OCI-LY1 (cell line): Measurements from ENCODE around the gene ELOVL1.

Source experiments
- H2AFZ ChIP-seq: fragments of 200-600 bp; sonication (generic), shearing (Covaris generic); 2 replicates; pipeline ENCODE4 v1.6.0; 2014; ENCODE audit warnings: antibody characterized with exemption, mild to moderate bottlenecking, low read length
- H3F3A ChIP-seq: fragments of 200-600 bp; sonication (generic), shearing (Covaris generic); 2 replicates; pipeline ENCODE4 v1.6.0; 2014; ENCODE audit warnings: mild to moderate bottlenecking, antibody characterized with exemption, low read length, moderate library complexity; ENCODE audit not compliant: insufficient read depth
- H3K27ac ChIP-seq: fragments of 200-600 bp; sonication (generic); 2 replicates; pipeline ENCODE4 v1.5.1; 2014; ENCODE audit warnings: low read length, mixed run types, mild to moderate bottlenecking, low read depth; ENCODE audit not compliant: poor library complexity, severe bottlenecking
- H3K27me3 ChIP-seq: fragments of 200-600 bp; sonication (generic); 2 replicates; pipeline ENCODE4 v1.6.0; 2014; ENCODE audit warnings: antibody characterized with exemption, mild to moderate bottlenecking, low read length, moderate library complexity; ENCODE audit not compliant: insufficient read depth
- H3K36me3 ChIP-seq: fragments of 200-600 bp; sonication (generic); 2 replicates; pipeline ENCODE4 v1.6.1; 2014; ENCODE audit warnings: mild to moderate bottlenecking, antibody characterized with exemption, low read length, moderate library complexity, mixed read lengths; ENCODE audit not compliant: insufficient read depth
- H3K4me1 ChIP-seq: fragments of 200-600 bp; sonication (generic); 2 replicates; pipeline ENCODE4 v1.5.1; 2014; ENCODE audit warnings: mild to moderate bottlenecking, low read length, moderate library complexity; ENCODE audit not compliant: insufficient read depth, severe bottlenecking
- H3K4me2 ChIP-seq: fragments of 200-600 bp; sonication (generic), shearing (Covaris generic); 2 replicates; pipeline ENCODE4 v1.6.1; 2014; ENCODE audit warnings: low read length
- H3K4me3 ChIP-seq: fragments of 200-600 bp; sonication (generic); 2 replicates; pipeline ENCODE4 v1.5.1; 2014; ENCODE audit warnings: low read length, low read depth, mild to moderate bottlenecking, mixed read lengths; ENCODE audit not compliant: poor library complexity, severe bottlenecking
- H3K79me2 ChIP-seq: fragments of 200-600 bp; shearing (Covaris generic); 2 replicates; pipeline ENCODE4 v1.6.1; 2016; ENCODE audit warnings: mixed run types, low read length, mixed read lengths; ENCODE audit not compliant: insufficient read depth
- H3K9ac ChIP-seq: fragments of 200-600 bp; sonication (generic), shearing (Covaris generic); 2 replicates; pipeline ENCODE4 v1.6.1; 2014; ENCODE audit warnings: mild to moderate bottlenecking, low read length, mixed read lengths
- H3K9me2 ChIP-seq: fragments of 200-600 bp; sonication (generic), shearing (Covaris generic); 2 replicates; pipeline ENCODE4 v1.6.1; 2014; ENCODE audit warnings: low read depth, mild to moderate bottlenecking, low read length, mixed read lengths
- H3K9me3 ChIP-seq: fragments of 200-600 bp; shearing (Covaris generic); 2 replicates; pipeline ENCODE4 v1.6.1; 2014; ENCODE audit warnings: low read length, mixed read lengths
- H4K20me1 ChIP-seq: fragments of 200-600 bp; sonication (generic), shearing (Covaris generic); 2 replicates; pipeline ENCODE4 v1.6.0; 2016; ENCODE audit warnings: mild to moderate bottlenecking, low read length; ENCODE audit not compliant: insufficient read depth
- CTCF ChIP-seq: fragments of 200-600 bp; sonication (generic), shearing (Covaris generic); IDR thresholded peaks from 2 replicates; pipeline ENCODE4 v1.5.1; 2017; ENCODE audit warnings: mild to moderate bottlenecking, antibody characterized with exemption, low read length, moderate library complexity, mixed read lengths
- EZH2 ChIP-seq: fragments of 200-600 bp; sonication (generic), shearing (Covaris generic); IDR thresholded peaks from 2 replicates; pipeline ENCODE4 v1.8.0; 2017; ENCODE audit warnings: borderline replicate concordance, mixed run types, mild to moderate bottlenecking, antibody characterized with exemption, low read length, moderate library complexity, mixed read lengths

ELOVL1 gene

GRCh38 chr1:43318831-43319230 is 49.0 kb downstream of the ELOVL1 start:
- no peak overlapping the region for H3K4me3 ChIP-seq
- H3K27ac ChIP-seq, result no peak overlapping the region
- no peak overlapping the region for H3K4me2 ChIP-seq
- no peaks in the 10 kb centered on the region for H3K4me1 ChIP-seq
- H3K9ac ChIP-seq, result no peak overlapping the region
- no peaks in the 10 kb centered on the region for H3K36me3 ChIP-seq
- H3K9me3 ChIP-seq, result no peaks in the 10 kb centered on the region
- no peaks in the 10 kb centered on the region for H3F3A ChIP-seq
- H3K79me2 ChIP-seq, result no peaks in the 10 kb centered on the region
- TF ChIP-seq CTCF, result no peak
- no peak for TF ChIP-seq EZH2
- no peaks in the 10 kb centered on the region for H4K20me1 ChIP-seq
- no peaks in the 10 kb centered on the region for H3K9me2 ChIP-seq
- no peaks in the 10 kb centered on the region for H3K27me3 ChIP-seq
- H2AFZ ChIP-seq, result no peak overlapping the region

- Histone ChIP-seq H3K4me2 (no peak overlapping the region), H3K27me3 (no peaks in the 10 kb centered on the region), H3K36me3 (no peaks in the 10 kb centered on the region), H3K4me1 (no peaks in the 10 kb centered on the region), H3K4me3 (no peak overlapping the region), H4K20me1 (no peaks in the 10 kb centered on the region), H3K9ac (no peak overlapping the region), H3K79me2 (no peaks in the 10 kb centered on the region), H3K27ac (no peak overlapping the region), H2AFZ (no peak overlapping the region), H3K9me2 (no peaks in the 10 kb centered on the region), H3F3A (no peaks in the 10 kb centered on the region), H3K9me3 (no peaks in the 10 kb centered on the region)
- TF ChIP-seq EZH2 (no peak), CTCF (no peak)
Measured at GRCh38 chr1:43317817-43318471, 49.9 kb downstream of the ELOVL1 start.

GRCh38 chr1:43316738-43317520 is 50.9 kb downstream of the ELOVL1 start:
- H3K4me1 ChIP-seq, result no peaks in the 10 kb centered on the region
- H2AFZ ChIP-seq, result no peak overlapping the region

More at GRCh38 chr1:43316738-43317520, 50.9 kb downstream of the ELOVL1 start:
- Histone ChIP-seq H3F3A (no peaks in the 10 kb centered on the region), H3K9me3 (no peaks in the 10 kb centered on the region), H4K20me1 (no peaks in the 10 kb centered on the region), H3K27me3 (no peaks in the 10 kb centered on the region), H3K79me2 (no peaks in the 10 kb centered on the region), H3K9me2 (no peaks in the 10 kb centered on the region), H3K36me3 (no peaks in the 10 kb centered on the region), H3K4me2 (no peak overlapping the region), H3K9ac (no peak overlapping the region), H3K27ac (no peak overlapping the region), H3K4me3 (no peak overlapping the region)
- no peak for TF ChIP-seq EZH2
- no peak for TF ChIP-seq CTCF
